Naive thymus-derived CD4-positive, alpha-beta T cell (primary cell): ENCODE data around the gene CDKAL1. TPM values are rescaled to one million over a fixed set of nuclear protein-coding genes. Genes with fewer than 3 reads are reported as not detected.

Source experiments
- ATAC-seq: fragments of 150-1000 bp; cut with Tn5 transposase; 2 replicates; pipeline ENCODE4 v1.10.0; 2021; ENCODE audit warnings: mild to moderate bottlenecking, moderate library complexity
- CTCF ChIA-PET: fragments of 350-600 bp; sonication (Branson Sonifier 250); formaldehyde crosslinking; loops from one replicate; lab custom pipeline; 2021; ENCODE audit warnings: antibody characterized with exemption; lab: Charles Lee
- POLR2A ChIA-PET: fragments of 350-600 bp; sonication (Branson Sonifier 250); formaldehyde crosslinking; loops from one replicate; lab custom pipeline; 2021; ENCODE audit warnings: antibody characterized with exemption, inconsistent platforms; lab: Charles Lee
- DNase-seq, 9 donors: peaks; one replicate each; pipeline versions ENCODE4 v3.0.0 to v3.0.0-alpha.2; 2020 to 2022; ENCODE audit warnings: mixed read lengths in 1 of 9
- H3K27ac ChIP-seq: one replicate; pipeline ENCODE4 v1.7.0; 2013; ENCODE audit warnings: mild to moderate bottlenecking, low read depth, low read length, moderate library complexity
- H3K27me3 ChIP-seq, 2 donors: one replicate each; pipeline ENCODE4 v1.7.0; 2013; ENCODE audit warnings: low read length in 2 of 2, mild to moderate bottlenecking in 2 of 2, moderate library complexity in 2 of 2; ENCODE audit not compliant: control insufficient read depth in 2 of 2, insufficient read depth in 2 of 2
- H3K36me3 ChIP-seq, 3 experiments: 1 replicate in 2 of 3; 2 replicates in 1 of 3; pipeline ENCODE4 v1.7.0; 2013; ENCODE audit warnings: low read length in 3 of 3, mild to moderate bottlenecking in 3 of 3, moderate library complexity in 1 of 3; ENCODE audit not compliant: insufficient read depth in 3 of 3, control insufficient read depth in 2 of 3
- H3K4me1 ChIP-seq, 2 donors: one replicate each; pipeline ENCODE4 v1.7.0; 2013; ENCODE audit warnings: low read length in 2 of 2, mild to moderate bottlenecking in 2 of 2, moderate library complexity in 1 of 2; ENCODE audit not compliant: control insufficient read depth in 2 of 2, insufficient read depth in 2 of 2
- H3K4me3 ChIP-seq: 2 replicates; pipeline ENCODE4 v1.7.0; 2013; ENCODE audit warnings: mild to moderate bottlenecking, low read length
- H3K9me3 ChIP-seq, 3 experiments: 1 replicate in 2 of 3; 2 replicates in 1 of 3; pipeline ENCODE4 v1.7.0; 2013; ENCODE audit warnings: low read length in 3 of 3; ENCODE audit not compliant: control insufficient read depth in 2 of 3
- H3K27ac Mint-ChIP-seq, 9 donors: one replicate each; pipeline ENCODE4 v1.8.0; 2020 to 2022; ENCODE audit warnings: mixed read lengths in 9 of 9, mild to moderate bottlenecking in 8 of 9, moderate library complexity in 5 of 9, inconsistent platforms in 2 of 9
- H3K27me3 Mint-ChIP-seq, 5 donors: one replicate each; pipeline ENCODE4 v1.8.0; 2021 to 2022; ENCODE audit warnings: mixed read lengths in 5 of 5, mild to moderate bottlenecking in 1 of 5
- H3K36me3 Mint-ChIP-seq, 5 donors: one replicate each; pipeline ENCODE4 v1.8.0; 2020 to 2022; ENCODE audit warnings: mixed read lengths in 5 of 5, mild to moderate bottlenecking in 3 of 5, inconsistent platforms in 1 of 5
- H3K4me1 Mint-ChIP-seq, 7 donors: one replicate each; pipeline ENCODE4 v1.8.0; 2020 to 2022; ENCODE audit warnings: mixed read lengths in 7 of 7, mild to moderate bottlenecking in 3 of 7, inconsistent platforms in 1 of 7
- H3K4me3 Mint-ChIP-seq, 10 donors: one replicate each; pipeline ENCODE4 v1.8.0; 2020 to 2022; ENCODE audit warnings: mild to moderate bottlenecking in 10 of 10, mixed read lengths in 10 of 10, moderate library complexity in 6 of 10, inconsistent platforms in 2 of 10
- H3K9me3 Mint-ChIP-seq, 11 donors: one replicate each; pipeline ENCODE4 v1.8.0; 2020 to 2022; ENCODE audit warnings: mixed read lengths in 11 of 11, mild to moderate bottlenecking in 4 of 11, inconsistent platforms in 1 of 11, moderate library complexity in 1 of 11
- intact Hi-C, 2 donors: fragments of 100-400 bp; cut with micrococcal nuclease; formaldehyde crosslinking; loops; one replicate each; pipeline ENCODE4 v1.15.1; 2023
- polyA plus RNA-seq, 2 donors: library from polyadenylated mRNA; unstranded; fragments of 300-500 nt; fragmentation: Illumina TruSeq; gene quantifications; one replicate each; pipeline ENCODE4 v1.2.3, GENCODE V29; 2021
- total RNA-seq, 6 experiments: library from RNA in 5 of 6; stranded (reverse) in 5 of 6; gene quantifications; 1 replicate in 5 of 6; 2 replicates in 1 of 6; pipeline ENCODE4 v1.2.3 and lab custom pipeline; 2021 to 2026

The CDKAL1 gene
- total and polyA plus RNA-seq, 7 experiments from 2014 or later, result 23.6 to 35.8 (median 29.8) TPM

DNA sequence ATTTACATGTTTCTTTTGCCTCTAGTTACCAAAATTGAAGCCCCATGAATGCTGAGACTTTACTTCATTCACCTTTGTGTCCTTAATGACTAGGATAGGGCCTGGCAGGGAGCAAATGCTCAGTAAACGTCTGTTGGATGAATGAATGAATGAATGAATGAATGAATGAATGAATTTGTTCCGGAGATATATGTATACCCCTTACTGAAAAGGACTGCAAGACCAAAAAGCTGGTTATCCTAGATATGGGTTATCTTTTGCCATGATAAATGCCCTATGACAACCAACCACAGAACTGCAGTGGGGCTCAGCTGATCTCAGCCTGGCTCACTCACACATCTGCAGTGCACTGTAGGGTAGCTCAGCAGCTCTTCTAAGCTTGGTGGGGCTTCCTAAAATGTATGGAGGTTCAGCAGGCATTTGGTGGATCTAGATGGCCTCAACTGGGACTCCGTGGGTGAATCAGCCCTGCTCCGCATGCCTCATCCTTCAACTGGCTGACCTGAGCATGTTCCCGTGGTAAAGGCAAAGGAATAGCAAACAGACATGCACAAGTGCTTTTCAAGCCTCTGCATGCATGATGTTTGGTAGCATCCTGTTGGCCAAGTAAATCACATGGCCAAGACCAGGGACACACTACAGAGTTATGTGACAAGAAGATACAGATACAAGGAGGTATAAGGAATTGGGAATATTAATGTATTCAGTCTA lies 680.6 kb downstream of the CDKAL1 start:
- Mint-ChIP-seq H3K4me3 (no peak overlapping the region), H3K27ac (no peak overlapping the region), H3K27me3 (no peaks in the 10 kb centered on the region), H3K36me3 (peaks cover 18 to 82% (median 75%) of the 10 kb centered on the region in 5 donors), H3K4me1 (peaks cover 0 to 1% (median 0%) of the 10 kb centered on the region in 7 donors), H3K9me3 (peaks cover 0 to 12% (median 7%) of the 10 kb centered on the region in 11 donors)
- Histone ChIP-seq H3K4me1 (no peaks in the 10 kb centered on the region), H3K36me3 (peaks cover 0 to 11% (median 0%) of the 10 kb centered on the region in 3 experiments), H3K9me3 (no peaks in the 10 kb centered on the region), H3K27ac (no peak overlapping the region), H3K4me3 (no peak overlapping the region), H3K27me3 (no peaks in the 10 kb centered on the region)
- ChIA-PET POLR2A (no interaction called here), CTCF (no interaction called here)
- ATAC-seq (no peak), DNase-seq (no peak)
- intact Hi-C loops, result no loop called here

DNA sequence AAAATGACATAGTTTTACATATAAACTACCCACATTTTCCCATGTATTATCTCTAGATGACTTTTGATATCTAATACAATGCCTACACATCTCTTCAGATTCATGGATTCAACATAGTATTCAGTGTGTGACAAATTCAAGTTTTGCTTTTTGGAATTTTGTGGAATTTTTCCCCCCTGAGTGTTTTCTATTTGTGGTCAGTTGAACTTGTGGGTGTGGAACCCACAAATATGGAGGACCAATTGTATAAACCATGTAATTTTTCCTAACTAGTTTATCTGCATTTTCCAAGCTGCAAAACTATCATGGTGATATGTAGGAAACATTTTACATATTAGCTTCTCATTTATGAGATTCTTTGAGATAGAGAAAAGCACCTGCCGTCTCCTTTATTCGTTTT lies 685.0 kb downstream of the CDKAL1 start:
- Mint-ChIP-seq H3K27me3 (no peaks in the 10 kb centered on the region), H3K4me1 (peaks cover 0 to 1% (median 0%) of the 10 kb centered on the region in 7 donors), H3K9me3 (peaks cover 0 to 6% (median 0%) of the 10 kb centered on the region in 11 donors), H3K4me3 (no peak overlapping the region), H3K27ac (no peak overlapping the region), H3K36me3 (peaks cover 2 to 81% (median 71%) of the 10 kb centered on the region in 5 donors)
- CTCF ChIA-PET, result no interaction called here
- no peaks in the 10 kb centered on the region for H3K4me1 ChIP-seq
- no peaks in the 10 kb centered on the region for H3K27me3 ChIP-seq
- no peak overlapping the region for H3K27ac ChIP-seq
- DNase-seq (no peak), ATAC-seq (no peak)
- POLR2A ChIA-PET, result no interaction called here
- no peaks in the 10 kb centered on the region for H3K9me3 ChIP-seq
- peaks cover 0 to 12% (median 0%) of the 10 kb centered on the region in 3 experiments for H3K36me3 ChIP-seq
- no peak overlapping the region for H3K4me3 ChIP-seq
- intact Hi-C loops, result no loop called here

- Mint-ChIP-seq H3K36me3 (peaks cover 2 to 81% (median 71%) of the 10 kb centered on the region in 5 donors), H3K27ac (peak overlapping the region in 1 of 9 donors; percentile 3), H3K27me3 (no peaks in the 10 kb centered on the region), H3K4me3 (no peak overlapping the region), H3K4me1 (peaks cover 0 to 1% (median 0%) of the 10 kb centered on the region in 7 donors), H3K9me3 (peaks cover 0 to 6% (median under 1%) of the 10 kb centered on the region in 11 donors)
- H3K9me3 ChIP-seq, result no peaks in the 10 kb centered on the region
- peaks cover 0 to 12% (median 0%) of the 10 kb centered on the region in 3 experiments for H3K36me3 ChIP-seq
- ChIA-PET CTCF (interaction anchor here (0.6 kb wide), 1 partner anchor 17 kb away, joined by 3 read pairs; no protein-coding TSS in a partner anchor), POLR2A (no interaction called here)
- intact Hi-C loops, result no loop called here
- H3K4me1 ChIP-seq, result no peaks in the 10 kb centered on the region
- DNase-seq (no peak), ATAC-seq (no peak)
- no peaks in the 10 kb centered on the region for H3K27me3 ChIP-seq
- H3K4me3 ChIP-seq, result no peak overlapping the region
- H3K27ac ChIP-seq, result no peak overlapping the region
These were observed 685.6 kb downstream of the CDKAL1 start for GRCh38 chr6:21219856-21220255.

- Mint-ChIP-seq H3K36me3 (peaks cover 4 to 81% (median 71%) of the 10 kb centered on the region in 5 donors), H3K9me3 (peaks cover 0 to 6% (median 2%) of the 10 kb centered on the region in 11 donors), H3K4me1 (peaks cover 0 to 1% (median 0%) of the 10 kb centered on the region in 7 donors), H3K27me3 (no peaks in the 10 kb centered on the region), H3K4me3 (no peak overlapping the region), H3K27ac (peak overlapping the region in 1 of 9 donors; percentile 3)
- no peak overlapping the region for H3K4me3 ChIP-seq
- ChIA-PET CTCF (interaction anchor here (0.6 kb wide), 1 partner anchor 18 kb away, joined by 3 read pairs; no protein-coding TSS in a partner anchor), POLR2A (no interaction called here)
- ATAC-seq (no peak), DNase-seq (no peak)
- no peak overlapping the region for H3K27ac ChIP-seq
- no peaks in the 10 kb centered on the region for H3K9me3 ChIP-seq
- H3K4me1 ChIP-seq, result no peaks in the 10 kb centered on the region
- H3K36me3 ChIP-seq, result peaks cover 0 to 12% (median 0%) of the 10 kb centered on the region in 3 experiments
- no peaks in the 10 kb centered on the region for H3K27me3 ChIP-seq
- intact Hi-C loops, result no loop called here
These were observed 686.2 kb downstream of the CDKAL1 start for GRCh38 chr6:21220271-21220987.

DNA sequence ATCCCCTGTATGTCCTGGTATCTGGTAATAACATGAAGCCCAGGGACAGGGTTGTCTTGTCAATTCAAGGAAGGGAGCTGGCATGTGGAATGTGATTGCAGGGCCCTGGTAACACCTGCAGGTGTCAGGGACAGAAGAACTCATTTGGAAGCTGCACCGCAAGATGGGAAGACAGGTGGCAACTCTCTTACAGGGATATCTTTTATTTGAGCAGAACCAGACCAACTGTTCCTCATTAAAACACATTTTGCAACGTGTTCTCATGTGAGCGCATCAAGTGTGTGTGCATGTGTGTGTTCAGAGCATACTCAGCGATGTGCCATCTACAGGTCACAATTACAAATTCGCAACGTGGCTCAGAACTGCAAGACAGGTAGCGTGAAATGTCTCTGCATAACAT lies 688.4 kb downstream of the CDKAL1 start:
- no peak overlapping the region for H3K4me3 Mint-ChIP-seq
- H3K9me3 ChIP-seq, result no peaks in the 10 kb centered on the region
- DNase-seq (no peak), ATAC-seq (no peak)
- H3K27ac Mint-ChIP-seq, result no peak overlapping the region
- no peaks in the 10 kb centered on the region for H3K27me3 ChIP-seq
- CTCF ChIA-PET, result no interaction called here
- H3K27me3 Mint-ChIP-seq, result no peaks in the 10 kb centered on the region
- peaks cover 0 to 4% (median 0%) of the 10 kb centered on the region in 11 donors for H3K9me3 Mint-ChIP-seq
- intact Hi-C loops, result no loop called here
- H3K27ac ChIP-seq, result no peak overlapping the region
- peaks cover 0 to 1% (median 0%) of the 10 kb centered on the region in 7 donors for H3K4me1 Mint-ChIP-seq
- peaks cover 8 to 78% (median 67%) of the 10 kb centered on the region in 5 donors for H3K36me3 Mint-ChIP-seq
- H3K36me3 ChIP-seq, result peaks cover 0 to 12% (median 0%) of the 10 kb centered on the region in 3 experiments
- H3K4me3 ChIP-seq, result no peak overlapping the region
- H3K4me1 ChIP-seq, result no peaks in the 10 kb centered on the region
- POLR2A ChIA-PET, result no interaction called here

DNA sequence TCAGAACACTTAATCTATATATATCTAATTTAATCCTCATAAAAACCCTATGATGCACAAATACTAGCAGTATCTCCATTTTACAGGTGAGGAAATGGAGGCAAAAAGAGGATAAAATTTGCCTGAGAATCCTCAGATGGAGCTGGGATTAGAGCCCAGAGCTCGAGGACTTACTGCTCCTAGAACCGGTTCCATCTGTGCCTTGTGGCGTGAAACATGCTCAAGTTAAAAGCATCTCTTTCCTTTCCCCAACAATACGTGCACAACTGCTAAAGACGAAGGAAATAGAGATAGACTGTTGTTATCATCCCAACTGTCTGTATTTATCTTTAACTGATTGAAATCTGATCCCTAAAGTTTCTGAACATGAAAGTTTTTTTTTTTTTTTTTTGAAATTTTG lies 691.7 kb downstream of the CDKAL1 start:
- no peak for DNase-seq
- H3K27me3 ChIP-seq, result no peaks in the 10 kb centered on the region
- H3K36me3 ChIP-seq, result peaks cover 0 to 26% (median 0%) of the 10 kb centered on the region in 3 experiments
- no peak overlapping the region for H3K4me3 Mint-ChIP-seq
- no peak overlapping the region for H3K27ac ChIP-seq
- intact Hi-C loops, result no loop called here
- peaks cover 0 to 3% (median 1%) of the 10 kb centered on the region in 11 donors for H3K9me3 Mint-ChIP-seq
- no peaks in the 10 kb centered on the region for H3K27me3 Mint-ChIP-seq
- H3K4me1 ChIP-seq, result no peaks in the 10 kb centered on the region
- ChIA-PET POLR2A (no interaction called here), CTCF (no interaction called here)
- ATAC-seq, result no peak
- no peak overlapping the region for H3K27ac Mint-ChIP-seq
- no peaks in the 10 kb centered on the region for H3K9me3 ChIP-seq
- no peaks in the 10 kb centered on the region for H3K4me1 Mint-ChIP-seq
- H3K36me3 Mint-ChIP-seq, result peaks cover 15 to 86% (median 77%) of the 10 kb centered on the region in 5 donors
- no peak overlapping the region for H3K4me3 ChIP-seq
